ENCODE results near the gene DSN1.

DSN1 gene

DNA sequence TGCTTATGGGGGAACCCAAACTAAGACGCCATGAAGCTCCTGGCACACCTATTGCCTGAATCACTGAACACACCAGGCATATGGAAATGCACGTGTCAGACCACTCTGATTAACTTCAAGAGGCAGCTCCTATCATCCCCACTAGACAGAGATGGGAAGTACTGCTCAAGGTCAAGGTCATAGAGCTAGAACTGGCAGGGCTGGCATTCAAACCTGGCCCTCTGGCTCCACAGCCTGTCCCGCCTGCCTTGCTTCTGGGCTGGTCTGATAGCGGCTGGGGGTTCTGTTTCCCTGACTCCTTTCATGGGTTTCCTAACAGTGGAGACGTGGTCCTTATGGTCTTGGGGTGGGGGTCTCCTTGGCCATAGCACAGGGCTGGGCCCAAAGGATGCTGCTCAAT lies 22.6 kb upstream of the DSN1 start:
- no peak overlapping the region for H3K4me3 ChIP-seq (ENCODE audit: low read depth, low read length)
- TF ChIP-seq CTCF (IDR thresholded peaks at IDR 0.05; ENCODE audit: low read depth, low read length): no peak
- DNase-seq (ENCODE audit: low read depth, low spot score): no peak
- in situ Hi-C loops (cut with HindIII; ENCODE audit: low sequenced_read_pairs): no loop called here

GRCh38 chr20:36795691-36796090 lies 22.1 kb upstream of the DSN1 start:
- no peak for TF ChIP-seq CTCF (IDR thresholded peaks at IDR 0.05; ENCODE audit: low read depth, low read length)
- in situ Hi-C loops (cut with HindIII; ENCODE audit: low sequenced_read_pairs): no loop called here
- H3K4me3 ChIP-seq (ENCODE audit: low read depth, low read length): no peak overlapping the region

GRCh38 chr20:36794116-36794474 lies 20.5 kb upstream of the DSN1 start:
- TF ChIP-seq CTCF (IDR thresholded peaks at IDR 0.05; ENCODE audit: low read depth, low read length): no peak
- no peak overlapping the region for H3K4me3 ChIP-seq (ENCODE audit: low read depth, low read length)
- no peak for DNase-seq (ENCODE audit: low read depth, low spot score)
- in situ Hi-C loops (cut with HindIII; ENCODE audit: low sequenced_read_pairs): no loop called here

More at GRCh38 chr20:36795691-36796090, 22.1 kb upstream of the DSN1 start:
- DNase-seq (ENCODE audit: low read depth, low spot score): no peak

DNA sequence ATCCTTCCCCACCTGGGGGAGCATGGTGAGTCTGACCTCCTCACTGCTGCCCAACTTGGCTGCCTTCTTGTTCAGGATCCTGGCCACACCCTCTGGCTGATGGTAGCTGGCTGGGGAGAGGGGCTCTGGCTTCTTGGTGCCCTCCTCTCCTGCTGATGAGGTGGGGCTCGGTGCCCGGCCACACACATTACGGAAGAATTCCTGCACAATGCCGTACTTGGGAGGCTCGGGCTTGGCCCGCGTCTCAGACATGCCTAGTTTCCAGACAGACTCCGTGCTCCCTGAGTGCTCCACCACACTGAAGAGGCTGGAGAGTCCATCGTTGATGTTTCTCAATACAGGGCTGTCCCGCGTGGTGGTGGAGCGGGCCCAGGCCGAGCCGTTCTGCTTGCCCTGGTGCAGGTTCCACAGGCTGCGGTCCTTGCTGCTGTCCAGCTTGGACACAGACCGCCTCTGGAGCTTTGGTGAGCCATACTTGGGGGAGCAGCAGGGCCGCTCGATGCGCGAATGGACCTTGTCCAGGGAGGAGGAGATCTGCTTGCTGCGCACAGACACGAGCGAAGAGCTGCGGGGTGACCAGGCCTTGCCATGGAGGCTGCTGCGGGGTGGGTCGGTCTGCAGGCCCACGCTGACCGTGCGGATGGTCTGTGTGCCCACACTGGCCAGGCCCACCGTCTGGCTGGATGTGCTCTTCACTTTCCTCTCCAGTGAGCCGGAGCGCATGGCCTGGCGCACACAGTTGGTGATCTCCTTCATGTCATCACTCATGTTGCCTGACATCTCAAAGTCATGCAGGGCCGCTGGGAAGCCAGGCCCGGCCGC lies 19.9 kb upstream of the DSN1 start:
- no peak for TF ChIP-seq CTCF (IDR thresholded peaks at IDR 0.05; ENCODE audit: low read depth, low read length)
- no peak overlapping the region for H3K4me3 ChIP-seq (ENCODE audit: low read depth, low read length)
- in situ Hi-C loops (cut with HindIII; ENCODE audit: low sequenced_read_pairs): no loop called here
- DNase-seq (ENCODE audit: low read depth, low spot score): no peak

GRCh38 chr20:36792422-36792821 lies 18.9 kb upstream of the DSN1 start:
- DNase-seq (ENCODE audit: low read depth, low spot score): peak; percentile 66

GRCh38 chr20:36791862-36792261 lies 18.3 kb upstream of the DSN1 start:
- no peak for TF ChIP-seq CTCF (IDR thresholded peaks at IDR 0.05; ENCODE audit: low read depth, low read length)
- in situ Hi-C loops (cut with HindIII; ENCODE audit: low sequenced_read_pairs): no loop called here
- H3K4me3 ChIP-seq (ENCODE audit: low read depth, low read length): no peak overlapping the region
- DNase-seq (ENCODE audit: low read depth, low spot score): no peak

More at GRCh38 chr20:36792422-36792821, 18.9 kb upstream of the DSN1 start:
- H3K4me3 ChIP-seq (ENCODE audit: low read depth, low read length): no peak overlapping the region
- peak; percentile 67 for TF ChIP-seq CTCF (IDR thresholded peaks at IDR 0.05; ENCODE audit: low read depth, low read length)
- in situ Hi-C loops (cut with HindIII; ENCODE audit: low sequenced_read_pairs): no loop called here
